H7 (cell line): ENCODE data around the gene TMEM132D. TPM values are rescaled to one million over a fixed set of nuclear protein-coding genes. Genes with fewer than 3 reads are reported as not detected.

Source experiments
- DNase-seq: peaks from one replicate; pipeline ENCODE4 v3.0.0; 2012
- H3K27me3 ChIP-seq: 2 replicates; pipeline ENCODE4 v1.6.0; 2011; ENCODE audit warnings: mild to moderate bottlenecking, low read length; ENCODE audit not compliant: control insufficient read depth, insufficient read depth
- H3K36me3 ChIP-seq: replicated peaks from 2 replicates; pipeline ENCODE4 v1.5.1; 2011; ENCODE audit warnings: low read length; ENCODE audit not compliant: control insufficient read depth, insufficient read depth
- H3K4me3 ChIP-seq: 2 replicates; pipeline ENCODE4 v1.5.1; 2011; ENCODE audit warnings: low read depth, mild to moderate bottlenecking, control low read depth, low read length, moderate library complexity; ENCODE audit not compliant: insufficient read depth
- total RNA-seq: library from RNA; depleted of rRNA; stranded (reverse); fragments of >200 nt; shearing (Covaris generic); gene quantifications from 2 replicates; pipeline ENCODE4 v1.2.3, GENCODE V29; 2014

The TMEM132D gene
- total RNA-seq, 1 experiment from 2014 or later, result 13.0 TPM

GRCh38 chr12:129696926-129697325, 206.9 kb downstream of the TMEM132D start:
- no peaks in the 10 kb centered on the region for H3K36me3 ChIP-seq
- H3K27me3 ChIP-seq, result no peaks in the 10 kb centered on the region
- no peak for DNase-seq
- no peak overlapping the region for H3K4me3 ChIP-seq

- DNase-seq, result no peak
- H3K4me3 ChIP-seq, result no peak overlapping the region
- H3K36me3 ChIP-seq, result no peaks in the 10 kb centered on the region
Observed at GRCh38 chr12:129696405-129696804, 207.4 kb downstream of the TMEM132D start.

GRCh38 chr12:129693731-129694130, 210.1 kb downstream of the TMEM132D start:
- no peaks in the 10 kb centered on the region for H3K27me3 ChIP-seq
- no peak overlapping the region for H3K4me3 ChIP-seq
- no peaks in the 10 kb centered on the region for H3K36me3 ChIP-seq
- no peak for DNase-seq

More at GRCh38 chr12:129696405-129696804, 207.4 kb downstream of the TMEM132D start:
- no peaks in the 10 kb centered on the region for H3K27me3 ChIP-seq

- DNase-seq, result no peak
- Histone ChIP-seq H3K36me3 (peaks cover 1% of the 10 kb centered on the region; the same call in 1 of the 2 replicates), H3K27me3 (no peaks in the 10 kb centered on the region), H3K4me3 (no peak overlapping the region)
Observed at GRCh38 chr12:129687731-129688130, 216.1 kb downstream of the TMEM132D start.

- H3K4me3 ChIP-seq, result no peak overlapping the region
- no peaks in the 10 kb centered on the region; the same call in 1 of the 2 replicates for H3K36me3 ChIP-seq
- DNase-seq, result no peak
- H3K27me3 ChIP-seq, result no peaks in the 10 kb centered on the region
Observed at GRCh38 chr12:129681830-129682229, 222.0 kb downstream of the TMEM132D start.

- no peaks in the 10 kb centered on the region for H3K27me3 ChIP-seq
- no peak overlapping the region for H3K4me3 ChIP-seq
- DNase-seq, result no peak
- H3K36me3 ChIP-seq, result no peaks in the 10 kb centered on the region; the same call in 1 of the 2 replicates
Observed at GRCh38 chr12:129681151-129681550, 222.7 kb downstream of the TMEM132D start.

GRCh38 chr12:129676411-129676810, 227.4 kb downstream of the TMEM132D start:
- H3K4me3 ChIP-seq, result no peak overlapping the region
- no peak for DNase-seq
- no peaks in the 10 kb centered on the region for H3K27me3 ChIP-seq
- no peaks in the 10 kb centered on the region for H3K36me3 ChIP-seq

GRCh38 chr12:129675947-129676346, 227.9 kb downstream of the TMEM132D start:
- Histone ChIP-seq H3K36me3 (no peaks in the 10 kb centered on the region), H3K27me3 (no peaks in the 10 kb centered on the region), H3K4me3 (no peak overlapping the region)
- no peak for DNase-seq

- no peaks in the 10 kb centered on the region for H3K27me3 ChIP-seq
- H3K4me3 ChIP-seq, result no peak overlapping the region
- no peak for DNase-seq
Observed at GRCh38 chr12:129675496-129675895, 228.3 kb downstream of the TMEM132D start.

GRCh38 chr12:129673806-129674205, 230.0 kb downstream of the TMEM132D start:
- no peak for DNase-seq
- no peaks in the 10 kb centered on the region for H3K36me3 ChIP-seq
- H3K4me3 ChIP-seq, result no peak overlapping the region
- H3K27me3 ChIP-seq, result no peaks in the 10 kb centered on the region

More at GRCh38 chr12:129675496-129675895, 228.3 kb downstream of the TMEM132D start:
- no peaks in the 10 kb centered on the region for H3K36me3 ChIP-seq

GRCh38 chr12:129672110-129672509, 231.7 kb downstream of the TMEM132D start:
- no peak for DNase-seq
- Histone ChIP-seq H3K36me3 (no peaks in the 10 kb centered on the region), H3K27me3 (no peaks in the 10 kb centered on the region)

GRCh38 chr12:129670256-129670920, 233.4 kb downstream of the TMEM132D start:
- no peak overlapping the region for H3K4me3 ChIP-seq
- no peaks in the 10 kb centered on the region for H3K27me3 ChIP-seq
- DNase-seq, result no peak
- no peaks in the 10 kb centered on the region for H3K36me3 ChIP-seq

More at GRCh38 chr12:129672110-129672509, 231.7 kb downstream of the TMEM132D start:
- no peak overlapping the region for H3K4me3 ChIP-seq

- Histone ChIP-seq H3K27me3 (no peaks in the 10 kb centered on the region), H3K36me3 (no peaks in the 10 kb centered on the region), H3K4me3 (no peak overlapping the region)
- DNase-seq, result no peak
Observed at GRCh38 chr12:129665414-129665813, 238.4 kb downstream of the TMEM132D start.

- DNase-seq, result no peak
- H3K4me3 ChIP-seq, result no peak overlapping the region
- H3K36me3 ChIP-seq, result no peaks in the 10 kb centered on the region
- H3K27me3 ChIP-seq, result no peaks in the 10 kb centered on the region
Observed at GRCh38 chr12:129662234-129662633, 241.6 kb downstream of the TMEM132D start.

- DNase-seq, result no peak
- no peak overlapping the region for H3K4me3 ChIP-seq
- H3K36me3 ChIP-seq, result no peaks in the 10 kb centered on the region
Observed at GRCh38 chr12:129660946-129661345, 242.9 kb downstream of the TMEM132D start.

More at GRCh38 chr12:129660946-129661345, 242.9 kb downstream of the TMEM132D start:
- H3K27me3 ChIP-seq, result no peaks in the 10 kb centered on the region
